Prostate gland (tissue), 2 donors: ENCODE results near the gene NCAPG2.

Source experiments
- POLR2A ChIP-seq: fragments of 450-650 bp; IDR thresholded peaks from one replicate; pipeline ENCODE4 v1.6.1; 2016; ENCODE audit warnings: antibody characterized with exemption, mild to moderate bottlenecking
- TF ChIP-seq, protein P1 (sequence below), 4 experiments: fragments of 200-600 bp in 2 of 4; fragments of 450-650 bp in 2 of 4; sonication (generic) in 2 of 4; IDR thresholded peaks; 1 replicate in 3 of 4; 2 replicates in 1 of 4; pipeline ENCODE4 v1.5.1; 2016 to 2019; ENCODE audit warnings: antibody characterized with exemption in 4 of 4, mild to moderate bottlenecking in 2 of 4, moderate library complexity in 2 of 4

DNA sequence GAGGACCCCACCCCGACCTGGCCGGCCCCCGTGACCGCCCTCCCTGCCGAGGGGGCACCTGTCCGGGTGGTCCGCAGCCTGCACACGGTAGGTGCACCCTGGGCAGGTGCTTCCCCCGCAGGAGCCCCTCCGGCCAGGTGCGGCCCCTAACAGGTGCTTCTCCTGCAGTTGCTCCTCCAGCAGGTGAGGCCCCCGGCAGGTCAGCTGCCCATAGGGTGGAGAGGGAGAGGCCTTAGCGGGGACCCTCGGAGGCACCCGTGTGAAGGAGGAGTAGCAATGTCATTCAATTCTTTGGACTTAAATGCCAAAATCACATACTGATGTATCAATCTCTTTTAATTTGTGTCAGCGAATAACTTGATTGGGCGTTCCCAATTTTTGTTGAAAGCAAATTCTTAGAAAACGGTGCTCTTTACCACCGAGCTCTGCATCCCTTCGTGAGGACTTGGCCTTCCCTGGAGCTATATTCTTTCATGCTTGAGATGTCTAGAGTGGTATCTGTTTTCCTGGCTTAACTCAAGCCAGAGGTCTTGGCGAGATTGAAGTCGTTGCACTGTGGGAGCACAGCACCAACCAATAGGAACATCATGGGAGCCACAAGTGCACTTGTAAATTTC, 738 bp upstream of the NCAPG2 start:
- TF ChIP-seq, protein P1, sequence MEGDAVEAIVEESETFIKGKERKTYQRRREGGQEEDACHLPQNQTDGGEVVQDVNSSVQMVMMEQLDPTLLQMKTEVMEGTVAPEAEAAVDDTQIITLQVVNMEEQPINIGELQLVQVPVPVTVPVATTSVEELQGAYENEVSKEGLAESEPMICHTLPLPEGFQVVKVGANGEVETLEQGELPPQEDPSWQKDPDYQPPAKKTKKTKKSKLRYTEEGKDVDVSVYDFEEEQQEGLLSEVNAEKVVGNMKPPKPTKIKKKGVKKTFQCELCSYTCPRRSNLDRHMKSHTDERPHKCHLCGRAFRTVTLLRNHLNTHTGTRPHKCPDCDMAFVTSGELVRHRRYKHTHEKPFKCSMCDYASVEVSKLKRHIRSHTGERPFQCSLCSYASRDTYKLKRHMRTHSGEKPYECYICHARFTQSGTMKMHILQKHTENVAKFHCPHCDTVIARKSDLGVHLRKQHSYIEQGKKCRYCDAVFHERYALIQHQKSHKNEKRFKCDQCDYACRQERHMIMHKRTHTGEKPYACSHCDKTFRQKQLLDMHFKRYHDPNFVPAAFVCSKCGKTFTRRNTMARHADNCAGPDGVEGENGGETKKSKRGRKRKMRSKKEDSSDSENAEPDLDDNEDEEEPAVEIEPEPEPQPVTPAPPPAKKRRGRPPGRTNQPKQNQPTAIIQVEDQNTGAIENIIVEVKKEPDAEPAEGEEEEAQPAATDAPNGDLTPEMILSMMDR (IDR thresholded peaks at IDR 0.05): no peak
- TF ChIP-seq POLR2A: no peak
